GM21723 (cell line): ENCODE measurements around the gene ZBTB45.
"Not testable (repeated sequence)": the region's sequence is repeated elsewhere in the genome, so short reads cannot be mapped to it uniquely, and the experiment has no call there.

Source experiments
- ATAC-seq: cut with Tn5 transposase; IDR thresholded peaks from one replicate; pipeline ENCODE4 v1.9.1; 2021; ENCODE audit warnings: mild to moderate bottlenecking, moderate library complexity; ENCODE audit not compliant: unreplicated experiment

ZBTB45 gene

GRCh38 chr19:58477130-58477529 is 42.5 kb downstream of the ZBTB45 start:
- ATAC-seq: no peak

DNA sequence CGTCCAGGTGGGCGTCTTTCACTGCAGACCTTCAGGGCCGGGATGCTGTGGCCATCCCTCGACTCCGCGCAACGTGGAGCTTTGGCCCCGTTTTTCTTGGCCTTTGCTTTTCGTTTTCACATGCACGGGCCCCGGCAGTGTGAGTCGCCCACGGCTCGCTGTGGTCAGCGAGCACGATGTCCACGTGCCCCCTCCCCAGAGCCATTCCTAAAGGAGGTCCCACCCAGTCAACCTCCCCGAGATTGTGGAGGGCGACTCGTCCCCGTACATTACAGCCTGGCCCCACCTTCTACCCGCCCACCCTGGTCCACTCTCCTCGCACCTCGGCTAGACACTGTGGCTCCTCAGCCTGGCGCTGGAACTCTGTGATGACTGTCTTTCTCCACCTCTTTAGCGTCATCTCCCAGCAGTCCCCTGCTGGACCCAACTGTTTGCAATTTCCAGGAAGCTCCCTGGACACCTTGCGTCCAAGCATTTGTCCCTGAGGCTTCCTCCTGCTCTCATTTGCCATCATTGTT is 43.1 kb downstream of the ZBTB45 start:
- no peak for ATAC-seq

GRCh38 chr19:58475714-58476497 is 43.7 kb downstream of the ZBTB45 start, which contains the start of gene ZNF446:
Gene ZNF446, plus strand, starts transcription at chr19:58476352. Its CDS starts 867 bp downstream, at chr19:58477219.
- ATAC-seq: peak; percentile 80

DNA sequence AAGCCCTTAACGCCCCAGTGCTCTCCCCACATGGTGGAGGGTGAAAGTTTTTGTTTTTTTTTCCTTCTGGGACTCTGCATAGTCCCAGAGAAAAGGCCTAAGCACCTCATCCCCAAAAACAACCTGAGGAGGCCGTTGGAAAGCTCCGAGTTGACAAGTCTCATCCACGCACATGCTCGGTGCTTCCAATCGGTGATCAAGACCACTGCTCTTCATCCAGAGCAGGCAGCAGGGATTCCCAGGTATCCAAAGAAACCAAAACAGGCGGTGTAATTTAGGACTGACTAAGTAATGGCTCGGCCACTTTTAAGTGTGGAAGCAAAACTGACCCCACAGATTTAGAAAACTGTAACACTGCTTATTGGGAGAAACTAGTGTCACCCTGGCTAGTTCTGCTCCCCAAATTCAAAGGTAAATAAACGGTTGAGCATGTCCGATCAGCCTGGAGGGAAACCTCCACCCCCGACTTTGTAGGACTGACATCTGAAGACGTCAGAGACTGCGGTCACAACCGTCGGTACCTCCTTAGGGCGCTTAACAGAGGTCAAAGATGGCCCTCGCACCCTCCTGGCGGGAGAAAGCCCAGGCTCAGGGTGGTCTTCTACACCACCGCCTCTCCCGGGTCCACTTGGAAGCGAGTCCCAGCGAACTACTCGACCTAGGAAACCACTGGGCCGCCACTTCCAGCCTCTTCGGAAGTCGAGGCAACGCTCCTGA is 44.5 kb downstream of the ZBTB45 start:
- ATAC-seq: peak; percentile 6

DNA sequence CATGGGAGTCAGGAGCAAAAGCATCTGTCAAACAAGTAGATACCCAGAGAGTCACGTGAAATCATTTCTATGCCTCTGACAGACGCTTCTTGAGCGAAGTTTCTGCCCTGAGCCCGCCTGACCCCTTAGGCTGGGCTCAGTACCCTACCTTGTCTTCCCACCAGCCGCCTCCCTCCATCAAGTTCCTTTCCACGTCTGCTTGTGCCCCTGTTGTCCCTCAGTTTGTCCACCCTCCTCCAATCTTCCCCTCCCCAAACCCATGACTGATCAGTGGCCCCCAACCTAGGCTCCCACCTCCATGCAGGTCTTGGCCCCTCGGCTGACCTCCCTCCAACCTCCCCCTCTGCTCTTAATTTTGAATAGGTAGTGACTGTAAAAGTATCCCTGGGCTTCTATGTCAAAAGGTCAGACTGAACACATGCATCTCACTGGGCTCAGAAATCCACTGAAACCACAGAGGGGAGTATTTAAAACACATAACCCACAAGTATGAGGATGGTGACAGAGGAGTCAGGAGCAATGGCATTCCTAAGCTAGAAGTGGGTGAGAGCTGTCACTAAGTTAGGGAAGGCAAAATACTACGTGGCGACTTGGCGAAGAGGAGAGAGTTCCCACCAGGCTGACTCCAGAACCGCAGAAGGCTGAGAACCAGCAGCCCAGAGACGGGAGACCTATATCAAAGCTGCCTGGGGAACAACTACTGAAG is 45.2 kb downstream of the ZBTB45 start:
- no peak for ATAC-seq

- ATAC-seq: no peak
Measured at GRCh38 chr19:58473775-58474174, 45.8 kb downstream of the ZBTB45 start.

DNA sequence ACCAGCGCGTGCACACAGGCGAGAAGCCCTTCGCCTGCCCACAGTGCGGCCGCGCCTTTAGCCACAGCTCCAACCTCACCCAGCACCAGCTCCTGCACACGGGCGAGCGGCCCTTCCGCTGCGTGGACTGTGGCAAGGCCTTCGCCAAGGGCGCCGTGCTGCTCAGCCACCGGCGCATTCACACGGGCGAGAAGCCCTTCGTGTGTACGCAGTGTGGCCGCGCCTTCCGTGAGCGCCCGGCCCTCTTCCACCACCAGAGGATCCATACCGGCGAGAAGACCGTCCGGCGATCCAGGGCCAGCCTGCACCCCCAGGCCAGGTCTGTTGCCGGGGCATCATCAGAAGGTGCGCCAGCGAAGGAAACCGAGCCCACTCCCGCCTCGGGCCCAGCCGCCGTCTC is 47.9 kb downstream of the ZBTB45 start:
- ATAC-seq: no peak

DNA sequence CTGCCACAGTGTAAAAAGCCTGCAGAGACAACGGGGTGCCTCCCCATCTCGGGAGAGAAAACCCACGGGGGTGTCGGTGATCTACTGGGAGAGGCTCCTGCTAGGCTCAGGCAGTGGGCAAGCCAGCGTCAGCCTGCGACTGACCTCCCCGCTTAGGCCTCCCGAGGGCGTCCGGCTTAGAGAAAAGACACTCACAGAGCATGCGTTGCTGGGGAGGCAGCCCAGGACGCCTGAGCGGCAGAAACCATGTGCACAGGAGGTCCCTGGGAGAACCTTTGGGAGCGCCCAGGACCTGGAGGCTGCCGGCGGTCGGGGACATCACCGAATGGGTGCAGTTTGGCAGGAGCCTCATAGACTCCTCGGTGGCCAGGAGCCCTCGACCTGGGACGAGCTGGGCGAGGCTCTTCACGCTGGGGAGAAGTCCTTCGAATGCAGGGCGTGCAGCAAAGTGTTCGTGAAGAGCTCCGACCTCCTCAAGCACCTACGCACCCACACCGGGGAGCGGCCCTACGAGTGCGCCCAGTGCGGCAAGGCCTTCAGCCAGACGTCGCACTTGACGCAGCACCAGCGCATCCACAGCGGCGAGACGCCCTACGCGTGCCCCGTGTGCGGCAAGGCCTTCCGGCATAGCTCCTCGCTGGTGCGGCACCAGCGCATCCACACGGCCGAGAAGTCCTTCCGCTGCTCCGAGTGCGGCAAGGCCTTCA is 48.6 kb downstream of the ZBTB45 start:
- not testable (repeated sequence) for ATAC-seq

- ATAC-seq: no peak
Measured at GRCh38 chr19:58469241-58470013, 50.2 kb downstream of the ZBTB45 start.

- ATAC-seq: no peak
Measured at GRCh38 chr19:58468216-58468839, 51.3 kb downstream of the ZBTB45 start.

DNA sequence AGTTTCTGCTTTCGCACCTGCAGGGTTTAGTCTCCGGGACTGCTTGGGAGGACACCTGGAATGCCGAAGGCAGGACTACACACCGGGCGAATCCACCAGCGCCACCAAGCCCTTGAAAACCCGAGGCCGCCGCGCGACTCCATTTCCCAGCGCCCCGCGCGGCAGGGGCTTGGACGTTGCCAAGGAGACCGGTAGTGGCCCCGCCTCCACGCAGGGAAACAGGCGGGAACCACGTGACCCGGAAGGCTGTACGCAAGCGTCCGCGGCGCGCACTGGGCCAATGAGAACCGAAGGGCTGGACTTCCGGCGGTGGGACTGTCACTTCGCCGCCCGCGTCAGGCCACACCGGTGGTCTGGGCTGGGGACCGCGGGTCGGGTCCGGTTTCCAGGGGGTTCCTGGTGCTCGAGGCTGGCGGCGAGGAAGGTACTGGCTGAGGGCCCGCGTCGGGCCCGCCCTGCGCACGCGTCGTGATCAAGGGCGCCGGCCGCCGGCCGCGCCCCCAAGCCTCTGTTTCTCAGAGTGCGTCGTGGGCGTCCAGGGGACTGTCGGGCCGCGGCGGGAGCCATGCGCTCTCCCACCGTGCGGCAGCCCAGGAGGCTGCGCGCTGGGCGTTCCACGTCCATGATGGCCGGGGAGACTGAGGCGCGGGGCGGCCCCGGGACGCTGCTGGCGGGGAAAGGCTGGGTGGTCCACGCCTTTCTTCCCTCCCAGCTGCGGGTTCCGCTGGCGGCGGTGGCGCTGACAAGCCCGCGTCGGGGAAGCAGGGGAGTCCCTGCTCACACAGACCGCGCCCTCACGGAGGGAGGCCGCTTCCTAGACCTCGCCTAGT is 52.6 kb downstream of the ZBTB45 start, which contains the start of gene ZNF324:
Gene ZNF324 (plus strand): TSS at position 321 of the 830 bp plus-strand sequence. CDS start 2,106 bp downstream, outside the sequence.
- ATAC-seq: peak; percentile 86

GRCh38 chr19:58466089-58466759 is 53.4 kb downstream of the ZBTB45 start:
- ATAC-seq: peak; percentile 18
